ENCODE measurements around the gene GRIN2A.

Gene GRIN2A

GRCh38 chr16:10137341-10137740, 44.9 kb downstream of the GRIN2A start:
- no peak overlapping the region for H3K4me3 ChIP-seq (replicated peaks; ENCODE audit: insufficient read depth, low read length)
- TF ChIP-seq CTCF (IDR thresholded peaks at IDR 0.05; ENCODE audit: insufficient read depth, low read length) (no peak), REST (IDR thresholded peaks at IDR 0.05; ENCODE audit: insufficient replicate concordance, low read depth) (no peak), POLR2AphosphoS5 (IDR thresholded peaks at IDR 0.05; ENCODE audit: low read depth) (no peak), GABPA (IDR thresholded peaks at IDR 0.05; ENCODE audit: low read depth) (no peak)
- H3K27me3 ChIP-seq (ENCODE audit: insufficient read depth, poor library complexity, severe bottlenecking) = no peaks in the 10 kb centered on the region
- DNase-seq (ENCODE audit: low read depth in 1 of 2, low spot score in 1 of 2) = no peak
- no peak overlapping the region for H3K27ac ChIP-seq (replicated peaks)

- no peak for DNase-seq (ENCODE audit: low read depth in 1 of 2, low spot score in 1 of 2)
- Histone ChIP-seq H3K27me3 (ENCODE audit: insufficient read depth, poor library complexity, severe bottlenecking) (no peaks in the 10 kb centered on the region), H3K4me3 (replicated peaks; ENCODE audit: insufficient read depth, low read length) (no peak overlapping the region), H3K27ac (replicated peaks) (no peak overlapping the region)
- TF ChIP-seq GABPA (IDR thresholded peaks at IDR 0.05; ENCODE audit: low read depth) = no peak
Measured at GRCh38 chr16:10136916-10137315, 45.3 kb downstream of the GRIN2A start.

- no peak overlapping the region for H3K4me3 ChIP-seq (replicated peaks; ENCODE audit: insufficient read depth, low read length)
- no peaks in the 10 kb centered on the region for H3K27me3 ChIP-seq (ENCODE audit: insufficient read depth, poor library complexity, severe bottlenecking)
- TF ChIP-seq SPI1 (IDR thresholded peaks at IDR 0.05; ENCODE audit: borderline replicate concordance, low read depth) (no peak), POLR2AphosphoS5 (IDR thresholded peaks at IDR 0.05; ENCODE audit: low read depth) (no peak), CTCF (IDR thresholded peaks at IDR 0.05; ENCODE audit: insufficient read depth, low read length) (no peak), GABPA (IDR thresholded peaks at IDR 0.05; ENCODE audit: low read depth) (no peak), REST (IDR thresholded peaks at IDR 0.05; ENCODE audit: insufficient replicate concordance, low read depth) (no peak)
- H3K27ac ChIP-seq (replicated peaks) = no peak overlapping the region
- no peak for DNase-seq (ENCODE audit: low read depth in 1 of 2, low spot score in 1 of 2)
Measured at GRCh38 chr16:10130538-10130937, 51.7 kb downstream of the GRIN2A start.

GRCh38 chr16:10128397-10129258, 53.6 kb downstream of the GRIN2A start:
- TF ChIP-seq GABPA (IDR thresholded peaks at IDR 0.05; ENCODE audit: low read depth) = no peak
- TF ChIP-seq SPI1 (IDR thresholded peaks at IDR 0.05; ENCODE audit: borderline replicate concordance, low read depth) = no peak
- TF ChIP-seq CTCF (IDR thresholded peaks at IDR 0.05; ENCODE audit: insufficient read depth, low read length) = no peak
- no peak for TF ChIP-seq REST (IDR thresholded peaks at IDR 0.05; ENCODE audit: insufficient replicate concordance, low read depth)
- no peak for TF ChIP-seq POLR2AphosphoS5 (IDR thresholded peaks at IDR 0.05; ENCODE audit: low read depth)
- no peak for DNase-seq (ENCODE audit: low read depth in 1 of 2, low spot score in 1 of 2)
- H3K4me3 ChIP-seq (replicated peaks; ENCODE audit: insufficient read depth, low read length) = no peak overlapping the region
- H3K27me3 ChIP-seq (ENCODE audit: insufficient read depth, poor library complexity, severe bottlenecking) = no peaks in the 10 kb centered on the region
- H3K27ac ChIP-seq (replicated peaks) = no peak overlapping the region

Measured in HL-60 (cell line).